SIG-M5 (cell line): Measurements from ENCODE around the gene EPHA4.

Source experiments
- DNase-seq: peaks from one replicate; lab custom pipeline; 2025; lab: John Stamatoyannopoulos, UW

EPHA4 gene

DNA sequence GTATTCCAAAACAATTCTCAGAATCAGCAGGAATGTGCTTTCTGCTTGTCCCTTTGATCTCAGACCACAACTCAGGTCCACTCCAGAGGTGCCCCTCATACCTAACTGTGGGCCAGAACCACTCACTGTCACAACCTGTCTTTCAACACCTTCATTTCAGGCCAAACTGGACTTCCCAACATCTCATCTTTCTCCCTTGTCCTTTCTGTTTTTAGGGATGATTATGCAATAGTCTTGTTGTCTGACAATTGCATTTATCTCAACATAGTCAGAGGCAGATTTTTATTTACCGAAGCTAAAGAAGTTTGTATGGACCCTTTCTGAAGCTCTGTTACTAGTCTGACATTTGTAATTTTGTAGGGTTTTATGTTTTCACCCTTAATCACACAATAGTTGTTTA, 95.9 kb downstream of the EPHA4 start:
- DNase-seq = no peak

DNA sequence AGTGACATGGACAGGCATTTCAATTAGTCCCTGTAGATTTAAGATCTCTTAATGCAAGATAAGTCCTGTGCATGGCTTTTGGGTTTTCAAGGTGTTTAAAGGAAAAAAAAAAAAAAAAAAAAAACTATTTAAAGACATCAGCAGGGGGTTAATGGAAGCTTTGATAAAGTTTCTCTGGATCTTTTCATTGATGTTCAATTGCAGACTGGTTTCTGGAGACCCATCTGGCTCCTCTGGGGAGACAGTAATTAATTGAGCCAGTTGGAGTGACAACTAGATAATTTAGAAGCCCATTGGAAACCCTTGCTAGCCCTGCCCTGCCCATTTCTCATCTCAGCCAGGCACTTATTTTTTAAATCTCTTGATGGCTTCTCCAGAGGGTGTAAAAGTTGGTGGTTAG, 98.7 kb downstream of the EPHA4 start:
- no peak for DNase-seq

DNA sequence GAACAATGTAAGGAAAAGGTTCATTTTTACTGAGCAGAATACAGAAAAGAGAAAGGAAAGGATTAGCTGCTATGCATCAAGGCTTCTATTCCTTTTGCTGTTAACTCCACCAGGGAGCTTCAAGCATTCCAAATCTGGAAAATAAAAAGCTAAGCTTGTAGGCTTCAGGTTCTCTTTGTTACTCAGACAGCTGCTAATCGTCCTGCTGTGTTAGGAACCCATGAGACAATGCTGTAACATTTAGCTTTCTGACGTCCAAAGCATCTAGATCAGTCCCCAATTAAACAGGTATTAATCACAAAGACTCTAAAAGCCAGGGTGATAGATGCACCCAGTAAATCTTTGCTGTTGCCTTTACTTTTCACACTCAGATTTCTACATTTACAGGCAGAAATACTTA, 103.8 kb downstream of the EPHA4 start:
- DNase-seq = no peak

DNA sequence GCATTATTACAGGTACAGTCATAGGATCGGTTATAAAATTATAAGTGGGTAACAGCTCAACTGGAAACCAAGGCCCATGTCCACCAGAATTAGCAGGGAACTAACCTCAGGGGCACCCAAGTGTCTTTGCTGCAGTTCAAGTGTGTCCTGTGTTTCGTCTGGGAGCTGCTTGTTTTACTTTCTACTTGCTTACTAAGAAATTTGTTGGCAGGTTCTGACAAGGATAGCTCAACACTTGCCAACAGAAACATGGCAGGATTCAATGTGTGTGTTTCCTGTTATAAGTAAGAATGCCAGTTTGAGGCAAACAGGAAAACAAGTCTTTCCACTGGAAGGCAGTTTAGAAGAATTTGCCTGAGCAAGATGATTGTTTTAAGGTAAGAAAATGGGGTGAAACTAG, 104.5 kb downstream of the EPHA4 start:
- DNase-seq = no peak

DNA sequence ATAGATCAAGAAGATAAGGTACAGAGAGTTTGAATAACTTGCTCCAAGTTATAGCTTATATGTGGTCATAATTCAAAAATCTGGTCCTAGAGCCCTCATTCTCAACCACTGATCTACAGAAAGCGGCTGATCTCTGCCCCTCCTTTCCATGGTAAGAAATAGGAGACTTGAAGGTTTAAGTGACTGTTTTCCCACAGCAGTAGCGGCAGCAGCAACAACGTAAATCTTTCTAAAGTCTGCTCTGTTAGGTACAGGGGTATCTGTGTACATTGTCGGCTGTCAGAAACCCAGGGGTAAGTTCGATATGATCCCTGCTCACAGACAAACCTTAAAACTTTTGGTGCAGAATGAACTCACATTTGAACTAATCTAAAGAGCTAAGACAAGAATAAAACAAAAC, 105.4 kb downstream of the EPHA4 start:
- DNase-seq = no peak

DNA sequence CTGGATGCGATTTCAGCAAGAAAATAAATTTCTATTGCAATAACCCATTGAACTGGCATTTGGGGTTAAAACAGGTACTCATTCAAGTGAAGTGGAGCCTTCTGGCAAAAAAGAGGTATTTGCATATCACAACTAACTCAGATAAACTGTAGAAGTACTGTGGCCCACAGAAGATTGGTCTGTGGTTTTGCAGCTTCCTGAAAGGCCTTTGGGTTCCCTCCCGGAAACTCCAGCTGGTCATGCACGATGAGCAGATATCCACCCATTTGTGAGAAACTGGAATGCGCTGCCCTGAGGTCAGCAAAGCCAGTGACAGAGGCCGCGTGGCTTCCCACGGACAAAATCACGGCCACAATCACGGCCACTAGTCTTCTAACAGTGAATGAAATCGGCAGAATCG, 106.3 kb downstream of the EPHA4 start:
- no peak for DNase-seq

DNA sequence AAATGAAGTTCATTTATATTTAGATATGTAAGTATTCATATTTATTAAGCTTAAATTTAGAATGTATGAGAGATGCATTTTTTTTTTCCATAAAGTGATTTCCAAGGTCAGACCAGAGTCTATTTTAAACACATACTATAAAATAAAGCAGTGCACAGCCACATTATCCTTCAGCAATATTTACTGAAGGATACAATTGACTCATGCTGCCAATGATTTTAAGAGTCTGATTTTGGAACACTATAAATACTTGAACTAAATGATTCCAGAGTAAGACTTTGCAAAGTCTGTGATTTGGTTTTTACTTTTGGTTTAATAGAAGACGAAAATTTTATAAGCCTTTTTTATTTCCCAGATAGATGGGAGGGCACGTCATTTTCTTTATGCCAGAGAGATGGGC, 107.1 kb downstream of the EPHA4 start:
- DNase-seq = no peak

DNA sequence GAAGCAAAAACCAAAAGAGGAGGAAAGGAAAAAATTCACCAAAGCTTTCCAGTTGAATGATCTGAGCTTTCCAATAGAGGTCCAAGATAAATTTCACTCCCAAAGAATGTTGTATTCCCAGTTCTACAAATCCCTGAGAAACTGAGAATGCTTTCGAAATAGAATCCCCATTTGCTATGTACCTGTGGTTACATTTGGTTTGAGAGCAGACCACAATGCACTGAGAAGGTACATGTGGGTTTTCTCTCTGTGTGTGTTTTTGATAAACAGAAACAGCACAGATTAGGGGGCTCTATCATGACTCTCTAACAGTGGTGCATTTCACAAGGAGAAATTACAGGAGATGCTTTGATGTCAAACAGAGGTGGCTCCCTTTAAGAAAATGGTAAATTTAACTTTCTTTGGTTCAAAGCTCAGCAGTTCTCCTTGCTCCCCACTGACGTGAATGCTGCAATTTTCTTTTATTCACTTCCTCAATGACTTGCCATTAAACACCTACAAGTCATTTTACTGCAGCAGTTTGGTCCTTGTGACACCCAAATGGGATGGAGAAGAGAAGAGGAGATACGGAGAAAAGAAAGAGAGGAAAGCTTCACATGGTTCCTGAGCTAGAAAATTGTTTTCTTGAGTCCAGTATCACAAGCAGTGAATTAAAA, 108.7 kb downstream of the EPHA4 start:
- DNase-seq = no peak

DNA sequence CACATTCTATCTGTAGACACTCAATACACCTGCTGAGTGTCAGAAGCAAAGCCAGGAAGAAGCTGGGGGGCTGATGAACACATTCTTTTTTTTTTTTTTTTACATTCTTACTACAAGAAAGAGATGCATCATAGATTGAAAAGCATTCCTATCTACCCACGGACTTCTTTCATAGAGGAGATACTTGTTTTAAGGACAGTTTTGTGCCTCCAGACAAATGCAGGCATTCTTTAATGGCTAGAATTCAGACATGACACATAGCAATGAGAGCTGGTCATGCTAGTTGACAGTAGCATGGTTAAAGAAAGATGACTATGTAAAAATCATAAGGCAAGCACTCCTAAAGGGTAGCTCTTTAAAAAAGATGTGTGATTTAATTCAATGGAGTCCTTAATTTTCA, 110.2 kb downstream of the EPHA4 start:
- no peak for DNase-seq

DNA sequence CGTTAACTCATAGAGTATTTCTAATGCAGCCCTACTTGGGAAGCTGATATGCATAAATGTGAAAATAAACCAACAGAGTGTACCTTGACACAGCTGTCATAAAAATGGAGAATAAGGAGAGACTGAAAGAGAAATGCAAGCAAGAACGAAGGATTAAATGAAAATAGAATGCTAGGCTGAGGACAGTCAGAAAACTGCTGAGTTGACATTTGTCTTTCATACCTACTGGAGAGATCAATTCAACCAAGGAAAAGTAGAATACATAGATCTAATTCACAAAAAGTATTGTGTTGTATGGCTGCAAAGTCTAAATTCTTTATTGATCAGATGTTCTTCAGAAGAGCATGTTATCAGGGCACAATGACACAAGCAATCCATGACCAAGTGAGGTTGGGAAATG, 112.0 kb downstream of the EPHA4 start:
- DNase-seq = no peak

DNA sequence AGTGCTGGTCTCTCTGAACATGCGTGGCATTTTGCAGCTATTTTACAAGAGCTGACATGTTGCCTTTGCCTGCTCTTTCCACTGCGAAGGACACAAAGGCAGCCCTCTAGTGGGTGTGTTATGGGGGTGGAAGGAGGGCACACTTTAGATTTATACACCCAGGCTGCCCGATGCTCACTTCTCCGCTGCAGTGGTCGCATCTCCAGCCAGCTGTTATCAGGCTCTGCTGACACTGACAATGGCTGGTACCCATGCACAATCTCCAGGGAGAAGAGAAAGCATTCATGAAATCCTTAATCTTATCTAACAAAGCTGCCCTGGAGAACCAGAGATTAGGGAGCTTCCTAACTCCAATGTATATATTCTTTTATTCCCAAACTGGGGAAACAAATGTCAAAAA, 113.5 kb downstream of the EPHA4 start:
- DNase-seq = no peak

DNA sequence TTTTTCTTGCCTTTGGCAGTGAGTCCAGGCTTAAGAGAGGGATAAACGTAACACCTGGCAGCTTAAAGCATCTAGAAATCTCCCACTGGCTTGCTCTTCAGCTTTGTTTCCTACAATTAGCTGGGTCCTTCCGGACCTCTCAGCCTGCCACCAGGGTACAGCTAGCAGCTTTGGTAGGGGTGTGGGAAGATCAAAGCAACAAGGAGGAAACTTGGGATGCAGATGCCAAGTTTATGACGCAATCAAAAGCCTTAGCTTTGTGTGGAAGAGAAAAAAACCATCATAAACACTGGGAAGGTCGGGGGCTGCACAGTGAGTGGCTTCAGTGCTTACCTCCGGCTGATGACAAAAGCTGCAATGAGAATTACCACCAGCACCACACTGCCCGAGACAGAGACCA, 116.9 kb downstream of the EPHA4 start:
- no peak for DNase-seq

DNA sequence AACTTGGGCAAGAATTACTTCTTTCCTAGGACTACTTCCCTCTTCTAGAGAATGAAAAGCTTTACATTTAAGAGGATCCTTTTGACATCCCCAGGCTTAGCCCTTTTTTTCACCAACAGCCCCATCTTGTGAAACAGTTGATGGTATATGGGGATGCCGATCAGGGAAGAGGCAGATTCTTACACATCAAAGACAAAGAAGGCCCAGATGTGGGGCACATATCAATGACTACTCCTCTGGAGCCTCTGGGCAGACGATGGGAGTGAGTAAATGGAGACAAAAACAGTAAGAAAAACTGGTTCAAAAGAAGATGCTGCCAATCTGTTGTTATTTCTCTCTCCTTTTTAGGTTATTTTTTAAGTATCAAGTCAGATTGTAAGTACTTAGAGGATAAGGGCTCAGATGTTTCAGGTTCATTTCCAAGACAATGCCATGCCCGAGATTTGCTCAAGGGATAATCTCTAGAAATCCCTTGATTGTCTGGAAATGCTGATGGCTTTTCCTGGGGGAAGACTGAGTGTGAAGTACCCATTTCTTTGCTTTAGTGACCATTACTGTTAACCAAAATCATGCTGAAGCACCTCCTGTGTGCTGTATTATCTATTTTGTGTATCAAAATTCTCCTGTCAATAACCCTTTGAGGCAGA, 117.5 kb downstream of the EPHA4 start:
- DNase-seq = no peak

DNA sequence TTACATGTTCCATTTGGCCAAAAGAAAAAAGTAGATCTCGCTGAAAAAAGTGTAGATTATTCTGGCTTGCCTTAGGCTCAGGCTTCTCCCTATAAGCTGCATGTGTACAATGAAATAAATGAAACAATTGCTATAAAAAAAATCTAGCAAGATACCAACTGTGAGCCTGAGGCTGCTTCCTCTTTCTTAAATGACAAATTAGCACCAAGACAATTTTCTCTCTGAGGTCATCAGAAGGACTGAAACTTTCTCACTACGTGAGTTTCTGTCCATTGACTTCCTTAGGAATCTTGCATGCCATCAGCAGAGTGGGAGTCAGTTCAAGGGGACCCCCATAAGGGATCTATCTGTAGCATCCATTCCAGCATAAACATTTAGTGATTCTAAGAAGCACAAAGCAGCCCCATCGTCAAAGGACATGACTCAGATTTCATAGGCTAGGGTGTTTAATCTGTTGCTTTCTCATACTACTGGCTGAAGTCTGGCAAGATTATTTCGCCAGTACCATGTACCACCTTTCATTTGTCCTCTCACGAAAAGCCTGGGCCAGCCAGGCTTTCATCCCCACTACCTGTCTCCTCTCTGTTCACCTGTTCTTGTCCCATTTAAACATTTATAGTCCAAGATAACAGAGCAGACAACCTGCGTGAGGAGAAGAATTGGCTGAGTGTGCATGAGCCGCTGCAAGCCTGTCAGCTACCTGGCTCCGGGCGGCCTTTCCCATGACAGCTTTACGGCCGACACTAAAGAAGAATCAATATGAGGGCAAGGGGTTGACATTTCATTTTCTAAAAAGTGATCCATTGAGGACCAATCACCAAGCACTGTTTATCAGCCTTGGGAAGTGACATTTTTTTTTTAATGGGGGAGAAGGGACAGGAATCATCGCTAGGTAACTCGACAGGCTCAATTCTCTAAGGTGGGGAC, 120.0 kb downstream of the EPHA4 start:
- no peak for DNase-seq

DNA sequence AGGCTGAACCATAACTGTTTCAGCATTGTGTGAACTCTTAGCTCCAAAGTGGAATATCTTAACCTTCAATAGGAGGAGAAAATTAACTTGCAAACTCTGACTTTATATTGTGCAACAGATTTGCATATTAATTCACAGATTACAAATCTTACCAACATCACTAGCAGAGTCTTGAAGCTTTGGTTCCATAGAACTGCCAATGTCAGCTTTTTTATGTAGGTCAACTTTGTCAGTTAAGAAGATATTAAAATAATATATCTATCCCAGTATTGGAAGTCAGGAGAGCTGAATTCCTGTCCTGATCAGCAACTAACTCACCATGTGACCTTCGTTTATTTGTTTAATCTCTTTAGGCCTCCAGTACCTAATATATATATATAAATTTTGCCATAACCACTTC, 121.8 kb downstream of the EPHA4 start:
- DNase-seq = no peak

DNA sequence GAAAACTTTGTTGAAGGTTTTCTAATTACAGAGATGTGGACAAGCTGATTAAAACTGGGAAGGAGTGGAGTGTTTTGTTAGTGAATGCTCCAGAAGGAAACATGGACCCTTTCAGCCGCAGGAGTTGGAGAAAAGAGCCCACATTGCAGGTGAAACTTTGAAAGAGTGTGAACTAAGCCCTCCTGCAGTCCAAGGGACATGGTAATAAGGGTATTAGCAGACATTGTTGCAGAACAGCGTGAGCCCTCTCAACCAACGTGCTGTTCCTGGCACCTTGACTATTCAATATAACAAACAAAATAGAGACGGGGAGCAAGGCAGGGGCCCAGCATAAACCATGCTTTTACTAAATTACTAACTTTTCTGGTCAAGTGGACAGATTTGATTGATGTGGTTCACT, 122.7 kb downstream of the EPHA4 start:
- DNase-seq = no peak

DNA sequence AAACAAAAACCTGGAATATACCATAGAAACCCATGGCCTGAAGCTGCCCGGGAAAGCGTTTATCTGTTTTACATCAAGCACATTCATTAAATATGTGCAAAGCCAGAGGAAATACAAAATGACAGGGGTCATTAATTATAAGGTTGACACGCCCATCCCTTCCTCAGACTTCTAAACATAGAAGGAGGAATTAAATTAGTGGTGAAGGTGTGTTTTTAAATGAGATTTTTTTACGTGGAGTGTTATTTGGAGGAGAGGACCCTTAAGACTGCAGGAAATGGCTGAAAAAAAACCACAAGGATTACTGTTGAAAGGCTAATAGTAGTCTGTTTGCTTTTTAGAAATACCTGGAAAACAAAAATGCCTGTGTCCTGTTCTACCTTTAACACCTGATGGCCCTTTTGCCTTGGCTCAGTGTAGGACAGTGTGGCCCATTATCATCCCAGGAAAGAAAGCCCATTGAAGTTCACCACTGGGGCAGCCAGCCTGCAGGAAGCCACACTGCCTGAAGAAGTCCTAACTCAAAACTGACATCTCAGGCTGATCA, 123.2 kb downstream of the EPHA4 start:
- no peak for DNase-seq

DNA sequence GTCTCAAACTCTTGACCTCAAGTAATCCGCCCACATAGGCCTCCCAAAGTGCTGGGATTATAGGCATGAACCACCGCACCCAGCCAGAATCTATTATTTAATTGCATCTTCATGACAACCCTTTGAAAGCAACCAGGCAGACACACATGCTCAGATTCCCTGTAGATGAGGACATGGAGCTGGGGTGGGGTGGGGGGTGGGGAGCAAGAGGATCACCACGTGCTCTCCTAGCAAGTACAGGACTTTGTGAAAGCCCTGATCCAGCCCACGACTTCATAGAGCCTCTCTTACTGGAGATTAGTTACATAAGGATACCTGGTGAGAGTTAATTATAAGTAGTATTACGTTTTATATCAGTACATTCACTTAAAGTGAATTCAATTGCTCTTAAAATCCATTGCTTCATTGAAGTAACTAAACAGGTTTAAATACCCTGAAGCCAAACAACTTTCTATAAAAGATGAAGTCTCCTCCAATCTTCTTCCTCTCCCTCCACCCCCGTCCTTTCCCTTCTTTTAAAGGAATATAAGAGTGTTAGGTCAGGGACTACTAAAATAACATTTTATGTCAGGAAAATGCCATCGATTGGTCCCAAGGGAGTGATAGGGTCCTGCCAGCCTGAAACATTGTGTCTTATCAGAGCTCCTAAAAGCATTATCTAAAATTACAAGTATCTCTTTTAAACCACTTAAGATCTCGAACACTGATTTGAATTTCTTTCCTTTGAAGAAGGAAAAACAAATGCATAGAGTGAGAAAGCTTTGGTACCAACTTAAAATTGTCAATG, 123.9 kb downstream of the EPHA4 start:
- DNase-seq = no peak

DNA sequence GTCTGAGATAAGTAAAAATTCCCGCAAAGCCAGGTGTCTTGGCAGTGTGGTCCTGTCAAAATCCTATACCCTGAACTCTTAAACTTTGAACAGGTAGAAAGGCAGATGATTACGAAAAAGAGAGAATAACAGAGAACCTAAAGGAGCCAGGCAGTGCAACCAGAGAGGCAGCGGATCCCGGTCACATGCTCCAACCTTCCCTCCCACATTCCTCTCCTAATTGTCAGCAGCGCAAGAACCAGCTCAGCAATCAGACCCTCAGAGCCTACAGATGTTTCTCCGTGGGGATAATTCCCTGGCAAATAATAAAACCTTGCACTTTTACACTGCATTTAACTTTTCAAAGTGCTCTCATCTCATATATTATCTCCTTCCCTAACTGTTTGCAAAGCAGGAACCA, 124.8 kb downstream of the EPHA4 start:
- DNase-seq = no peak

DNA sequence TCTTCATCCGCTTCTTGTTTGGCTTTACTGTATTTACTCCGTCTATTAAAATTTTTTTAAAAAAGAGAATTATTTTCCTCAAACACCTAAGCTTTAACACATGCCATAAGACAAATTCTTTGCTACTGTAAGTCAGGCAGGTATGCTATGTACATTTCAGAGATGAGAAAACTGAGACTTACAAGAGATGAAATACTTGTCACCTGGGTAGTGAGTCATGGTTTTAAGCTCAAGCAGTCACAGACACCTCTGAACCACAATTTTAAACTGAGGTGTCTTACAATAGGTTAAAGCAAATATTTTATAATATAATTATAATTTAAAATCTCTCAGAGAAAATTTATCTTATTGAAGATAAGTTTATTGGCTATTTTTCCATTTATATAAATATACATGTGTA, 126.0 kb downstream of the EPHA4 start:
- no peak for DNase-seq

DNA sequence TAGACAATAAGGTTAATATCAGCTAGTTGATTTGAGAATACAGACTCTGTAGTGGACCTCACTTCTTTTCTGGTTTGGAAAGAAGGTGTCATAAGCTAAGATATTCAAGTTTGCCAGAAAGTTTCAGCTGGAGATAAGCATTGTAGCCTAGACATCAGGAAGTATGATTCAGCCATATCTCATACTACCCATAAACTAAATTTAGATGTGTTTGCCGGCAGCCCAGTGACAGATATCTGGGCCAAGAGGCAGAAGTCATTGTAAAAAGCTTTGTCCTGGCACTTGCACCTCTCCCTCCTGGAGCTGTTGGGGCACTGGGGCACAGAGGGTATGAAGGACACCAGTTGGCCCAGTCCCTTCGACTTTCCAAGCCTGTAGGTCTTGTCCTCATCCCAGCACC, 128.0 kb downstream of the EPHA4 start:
- no peak for DNase-seq

DNA sequence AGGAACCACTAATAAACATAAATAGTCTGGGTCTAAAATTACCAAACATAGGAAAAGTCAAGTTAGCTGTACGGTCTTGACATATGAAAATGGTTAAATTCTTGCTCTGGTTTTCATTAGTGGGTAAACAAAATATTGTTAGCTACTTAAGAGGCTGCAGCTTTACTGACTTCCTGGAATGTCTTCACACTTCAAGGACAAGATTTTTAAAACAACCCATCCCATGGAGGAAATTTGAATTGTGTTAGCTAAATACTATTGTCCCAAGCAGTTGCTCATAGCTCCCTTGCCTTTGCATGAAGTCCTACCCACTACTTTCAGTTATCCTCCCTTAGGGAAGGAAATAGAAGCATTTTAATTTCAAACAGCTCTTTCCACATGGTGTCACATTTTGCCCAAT, 128.5 kb downstream of the EPHA4 start:
- DNase-seq = no peak
